ENCODE measurements around the gene ZNF738.
A peak's percentile ranks its signal among the peaks of the same experiment; 100 is the strongest.
"Not testable (repeated sequence)": the region's sequence is repeated elsewhere in the genome, so short reads cannot be mapped to it uniquely, and the experiment has no call there.

ZNF738 gene
- 1.8 to 10.1 (median 4.7) reads per million in 17 experiments for total RNA-seq

GRCh38 chr19:21358768-21359451 lies at the start of gene ZNF738:
ZNF738 (plus strand) TSS chr19:21359000; CDS start chr19:21359141, 141 bp downstream.
- peak; percentile 92 to 97 (median 94) for DNase-seq

- not testable (repeated sequence) for DNase-seq
These were observed 46.0 kb upstream of the ZNF738 start for GRCh38 chr19:21312807-21313206.

- DNase-seq: peak; percentile 34 to 64 (median 47)
These were observed 44.1 kb upstream of the ZNF738 start for GRCh38 chr19:21314676-21315075.

GRCh38 chr19:21317821-21318220 lies 41.0 kb upstream of the ZNF738 start:
- no peak for DNase-seq

- DNase-seq: no peak
These were observed 37.7 kb upstream of the ZNF738 start for GRCh38 chr19:21321134-21321533.

- no peak for DNase-seq
These were observed 36.8 kb upstream of the ZNF738 start for GRCh38 chr19:21321996-21322395.

GRCh38 chr19:21322528-21322927 lies 36.3 kb upstream of the ZNF738 start:
- DNase-seq: no peak

- no peak for DNase-seq
These were observed 35.8 kb upstream of the ZNF738 start for GRCh38 chr19:21323000-21323399.

- DNase-seq: no peak
These were observed 32.6 kb upstream of the ZNF738 start for GRCh38 chr19:21326169-21326568.

- peak in 3 of 4 experiments; percentile 1 to 13 (median 6) for DNase-seq
These were observed 30.4 kb upstream of the ZNF738 start for GRCh38 chr19:21328406-21328805.

GRCh38 chr19:21328885-21329605 lies 29.8 kb upstream of the ZNF738 start, which contains the start of gene ZNF708:
ZNF708 (minus strand) TSS chr19:21329410; CDS start chr19:21329212, 198 bp downstream.
- peak; percentile 90 to 95 (median 94) for DNase-seq

- no peak for DNase-seq
These were observed 23.1 kb upstream of the ZNF738 start for GRCh38 chr19:21335721-21336120.

- not testable (repeated sequence) for DNase-seq
These were observed 14.0 kb upstream of the ZNF738 start for GRCh38 chr19:21344841-21345240.

- DNase-seq: no peak
These were observed 6.0 kb upstream of the ZNF738 start for GRCh38 chr19:21352830-21353229.

- DNase-seq: no peak
These were observed 3.5 kb downstream of the ZNF738 start for GRCh38 chr19:21362291-21362690.

- no peak for DNase-seq
These were observed 25.3 kb downstream of the ZNF738 start for GRCh38 chr19:21383980-21384582.

GRCh38 chr19:21396121-21396520 lies 37.3 kb downstream of the ZNF738 start:
- no peak for DNase-seq

- peak; percentile 91 to 96 (median 94) for DNase-seq
These were observed 38.2 kb downstream of the ZNF738 start, which contains the start of gene ZNF493 for GRCh38 chr19:21396893-21397572. ZNF493 (plus strand) TSS chr19:21397133; CDS start chr19:21397238, 105 bp downstream.

- DNase-seq: no peak
These were observed 40.1 kb downstream of the ZNF738 start for GRCh38 chr19:21398851-21399250.

- no peak for DNase-seq
These were observed 43.6 kb downstream of the ZNF738 start for GRCh38 chr19:21402303-21402985.

GRCh38 chr19:21410166-21410565 lies 51.4 kb downstream of the ZNF738 start:
- no peak for DNase-seq

GRCh38 chr19:21422244-21422643 lies 63.4 kb downstream of the ZNF738 start:
- no peak for DNase-seq
